SKM-1 (cell line): Measurements from ENCODE around the gene RCSD1.

ENCODE experiments used
- DNase-seq: peaks from one replicate; lab custom pipeline; 2025; ENCODE audit not compliant: unreplicated experiment; lab: John Stamatoyannopoulos, UW

The RCSD1 gene

GRCh38 chr1:167683226-167683625 is 53.2 kb downstream of the RCSD1 start:
- no peak for DNase-seq

DNA sequence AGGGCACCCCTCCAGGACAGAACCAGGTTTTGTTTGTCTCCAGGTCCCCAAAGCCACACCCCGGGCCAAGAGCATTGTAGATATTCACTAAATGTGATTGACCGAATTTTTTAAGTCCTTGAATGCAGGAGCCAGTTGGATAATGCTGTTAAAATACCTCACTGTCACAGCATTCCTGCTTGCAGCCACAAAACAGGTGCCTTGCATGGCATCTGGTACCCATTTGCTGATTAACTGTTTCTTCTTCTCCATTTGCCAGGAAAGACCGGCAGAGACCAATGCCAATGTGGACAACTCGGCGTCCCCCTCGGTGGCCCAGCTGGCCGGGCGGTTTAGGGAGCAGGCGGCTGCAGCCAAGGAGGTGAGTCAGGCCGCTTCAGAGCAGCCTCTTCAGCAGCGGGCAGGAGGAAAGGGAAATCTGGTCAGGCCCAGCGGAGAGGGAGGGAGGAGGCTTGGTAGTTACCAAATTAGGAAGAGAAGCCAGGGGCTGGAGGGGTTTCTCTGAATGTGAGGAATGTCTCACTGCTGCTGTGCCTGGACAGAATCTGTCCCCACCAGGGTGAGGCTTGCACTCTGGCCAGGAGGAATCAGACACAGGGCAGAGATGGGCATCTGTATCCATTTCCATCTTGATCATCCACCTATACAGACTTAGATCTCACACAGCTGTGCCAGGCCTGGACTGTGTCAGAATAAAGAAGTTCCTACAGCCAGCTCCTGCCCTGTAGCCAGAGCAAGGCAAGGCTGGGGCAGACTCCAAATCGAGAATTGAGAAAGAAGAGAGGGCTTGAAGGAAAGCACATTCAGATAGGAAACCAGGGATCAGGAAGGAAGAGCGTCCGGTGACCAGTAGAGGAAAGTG is 53.8 kb downstream of the RCSD1 start:
- DNase-seq = no peak

DNA sequence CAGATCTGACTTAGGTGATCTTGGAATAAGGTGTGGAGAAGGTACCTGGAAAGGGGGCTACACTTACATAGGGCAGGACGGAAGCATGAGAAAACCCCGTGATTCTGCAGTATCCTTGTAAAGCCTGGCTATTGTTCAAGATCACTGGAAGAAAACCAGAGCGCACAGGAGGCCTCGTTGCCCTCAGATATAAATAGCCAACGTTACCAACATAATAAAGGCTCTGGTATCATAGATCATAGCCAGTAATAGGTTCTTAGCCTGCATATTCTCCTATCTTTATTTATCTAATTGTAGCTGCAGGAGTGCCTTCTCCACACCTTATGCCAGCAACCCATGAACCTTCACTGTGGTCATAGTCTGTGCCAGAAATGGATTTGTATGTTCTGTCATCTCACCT is 55.8 kb downstream of the RCSD1 start:
- no peak for DNase-seq

- peak; percentile 71 for DNase-seq
Observed at GRCh38 chr1:167687919-167688519, 58.0 kb downstream of the RCSD1 start.

DNA sequence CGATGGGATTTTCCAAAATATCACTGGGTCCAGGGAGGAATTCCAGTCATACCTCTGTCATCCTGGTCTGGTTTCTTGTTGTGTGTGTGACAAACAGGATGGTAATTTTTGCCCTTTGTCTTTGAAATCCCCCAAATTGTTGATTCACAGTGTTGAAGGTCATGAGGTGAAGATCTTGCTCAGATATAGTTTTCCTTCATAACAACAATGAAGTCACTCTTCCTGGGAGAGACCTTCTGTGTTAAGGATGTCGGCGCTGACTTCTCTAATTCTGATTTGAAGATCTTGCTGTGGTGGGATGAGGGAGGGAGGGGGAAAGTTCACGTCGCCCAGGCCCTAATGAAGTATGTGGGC is 59.5 kb downstream of the RCSD1 start:
- no peak for DNase-seq

- DNase-seq = no peak
Observed at GRCh38 chr1:167690053-167690452, 60.0 kb downstream of the RCSD1 start.

GRCh38 chr1:167693425-167694045 is 63.5 kb downstream of the RCSD1 start:
- no peak for DNase-seq

DNA sequence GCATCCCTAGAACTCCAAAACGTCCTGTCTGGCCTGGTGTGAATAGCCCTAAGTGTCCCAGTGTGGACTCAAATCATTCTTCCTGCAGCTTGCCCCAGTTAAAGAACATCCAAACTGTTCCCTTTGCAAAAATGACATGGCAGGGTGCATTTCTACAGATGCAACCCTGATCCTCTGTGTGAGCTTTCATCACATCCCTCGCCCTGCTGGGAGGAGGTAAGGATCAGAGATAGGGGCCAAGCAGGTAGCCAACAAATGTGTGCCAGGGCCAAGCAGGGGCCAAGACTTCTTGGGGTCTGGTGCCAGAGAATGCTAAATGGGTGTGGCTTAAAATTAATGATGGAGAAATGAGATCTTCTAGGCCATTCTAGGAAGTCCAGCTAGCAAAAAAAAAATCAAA is 64.7 kb downstream of the RCSD1 start:
- no peak for DNase-seq

DNA sequence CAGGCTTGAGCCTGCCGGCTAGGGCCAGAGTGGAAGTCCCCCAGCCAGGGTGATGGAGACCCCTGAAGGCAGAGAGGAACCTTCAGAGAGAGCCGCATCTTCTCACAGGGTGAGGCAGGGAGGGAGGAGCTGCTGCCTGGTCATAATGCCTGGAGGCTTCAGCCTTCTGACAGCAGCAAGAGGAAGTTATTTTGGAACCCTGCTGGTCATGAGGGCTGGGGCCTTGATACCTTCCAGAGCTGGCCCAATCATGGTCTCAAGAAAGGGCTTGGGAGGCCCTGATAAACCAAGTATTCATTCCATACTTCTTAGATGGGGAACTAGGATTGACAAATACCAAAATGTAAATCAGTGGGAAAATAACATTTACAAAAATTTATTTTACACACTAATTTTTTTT is 65.1 kb downstream of the RCSD1 start:
- no peak for DNase-seq

DNA sequence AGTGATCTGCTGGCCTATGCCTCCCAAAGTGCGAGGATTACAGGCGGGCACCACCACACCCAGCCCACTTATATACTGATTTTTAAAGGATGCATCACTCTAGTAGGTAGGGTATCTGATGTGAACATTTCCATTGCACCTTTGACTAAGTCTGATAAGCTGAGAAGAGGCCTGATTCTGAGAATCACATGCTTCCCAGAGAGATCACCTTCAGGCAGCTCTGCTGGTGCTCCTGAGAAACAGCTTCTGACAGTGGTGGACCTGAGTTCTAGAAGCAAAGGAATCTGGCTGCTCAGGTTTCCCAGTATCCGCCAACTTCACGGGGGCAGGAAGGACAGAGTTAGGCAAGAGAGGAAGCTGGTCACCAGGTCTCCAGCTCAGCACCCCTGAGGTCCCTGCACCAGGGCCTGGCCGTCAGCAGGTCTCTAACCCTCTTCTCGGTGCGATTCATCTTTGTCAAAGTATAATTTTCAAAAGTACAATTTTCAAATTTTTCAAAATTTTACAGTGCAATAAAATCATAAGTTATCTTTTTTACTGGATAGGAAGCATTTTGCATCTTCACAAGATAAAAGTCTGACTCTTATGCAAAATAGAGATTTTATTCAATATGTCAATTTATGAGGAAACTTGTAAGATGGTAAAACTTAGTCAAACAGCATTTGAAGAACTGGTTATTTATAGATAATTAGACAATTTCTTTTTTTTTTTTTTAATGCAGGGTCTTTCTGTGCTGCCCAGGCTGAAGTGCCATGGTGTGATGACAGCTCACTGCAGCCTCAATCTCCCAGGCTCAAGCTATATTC is 65.9 kb downstream of the RCSD1 start:
- no peak for DNase-seq

- no peak for DNase-seq
Observed at GRCh38 chr1:167697667-167698141, 67.7 kb downstream of the RCSD1 start.

GRCh38 chr1:167698313-167698712 is 68.3 kb downstream of the RCSD1 start:
- DNase-seq = no peak

- DNase-seq = no peak
Observed at GRCh38 chr1:167701510-167701909, 71.5 kb downstream of the RCSD1 start.

GRCh38 chr1:167703557-167703956 is 73.5 kb downstream of the RCSD1 start:
- DNase-seq = no peak

DNA sequence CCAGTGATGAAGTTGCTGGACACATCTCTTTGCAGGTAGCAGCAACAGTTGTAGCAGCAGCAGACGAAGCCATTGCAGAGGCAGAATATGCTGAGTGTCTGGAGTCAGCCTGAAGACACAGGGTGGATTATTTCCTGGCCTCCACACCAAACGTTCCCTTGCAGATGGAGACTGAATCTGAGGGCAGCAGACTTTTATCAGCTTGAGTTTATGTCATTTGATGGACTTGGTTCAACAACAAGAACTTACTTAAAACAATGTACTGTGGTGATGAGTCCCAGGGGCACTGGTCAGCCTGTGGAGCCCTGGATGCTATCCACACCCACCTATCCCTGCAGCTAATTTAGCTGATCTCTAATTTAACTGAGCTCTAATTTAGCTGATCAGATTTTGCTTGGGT is 74.7 kb downstream of the RCSD1 start:
- DNase-seq = no peak

DNA sequence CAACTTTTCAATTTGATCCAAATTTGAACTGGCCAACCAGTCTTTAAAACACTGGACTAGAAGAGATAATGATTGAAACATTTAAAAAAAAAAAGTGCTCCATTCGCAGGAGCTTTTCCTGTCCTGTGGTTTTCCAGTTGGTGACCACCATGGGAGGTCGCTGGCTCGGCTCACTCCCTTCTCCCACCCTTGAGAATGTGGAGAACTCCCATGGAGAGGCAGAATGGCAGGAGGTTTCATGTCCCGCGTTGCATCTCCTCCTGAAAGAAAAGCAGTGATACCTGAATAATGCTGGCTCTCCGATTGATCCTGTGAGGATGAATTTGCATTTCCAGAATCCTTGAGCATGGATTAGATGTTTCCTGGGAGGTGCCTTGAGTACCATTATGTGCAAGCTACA is 75.2 kb downstream of the RCSD1 start:
- no peak for DNase-seq

DNA sequence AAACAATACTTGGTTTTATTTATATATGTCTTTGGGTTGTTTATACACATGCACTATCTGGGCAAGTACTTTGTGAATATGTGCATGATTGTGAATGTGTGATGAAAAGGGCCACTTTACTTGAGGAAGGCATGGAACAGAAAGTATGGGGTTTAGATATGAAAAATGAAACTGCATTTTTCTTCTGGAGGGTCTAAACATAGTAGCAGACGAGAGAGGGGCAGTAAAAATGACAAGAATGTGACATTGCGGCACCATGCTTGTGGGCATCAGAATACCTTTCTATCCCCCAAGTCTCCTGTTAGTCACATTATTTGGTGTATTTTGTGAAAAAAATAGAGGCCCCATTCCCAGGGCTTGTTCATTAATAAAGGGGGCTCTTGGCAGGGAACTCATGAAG is 76.3 kb downstream of the RCSD1 start:
- no peak for DNase-seq

GRCh38 chr1:167706931-167707877 is 77.2 kb downstream of the RCSD1 start:
- DNase-seq = no peak

GRCh38 chr1:167707942-167708341 is 77.9 kb downstream of the RCSD1 start:
- DNase-seq = no peak

DNA sequence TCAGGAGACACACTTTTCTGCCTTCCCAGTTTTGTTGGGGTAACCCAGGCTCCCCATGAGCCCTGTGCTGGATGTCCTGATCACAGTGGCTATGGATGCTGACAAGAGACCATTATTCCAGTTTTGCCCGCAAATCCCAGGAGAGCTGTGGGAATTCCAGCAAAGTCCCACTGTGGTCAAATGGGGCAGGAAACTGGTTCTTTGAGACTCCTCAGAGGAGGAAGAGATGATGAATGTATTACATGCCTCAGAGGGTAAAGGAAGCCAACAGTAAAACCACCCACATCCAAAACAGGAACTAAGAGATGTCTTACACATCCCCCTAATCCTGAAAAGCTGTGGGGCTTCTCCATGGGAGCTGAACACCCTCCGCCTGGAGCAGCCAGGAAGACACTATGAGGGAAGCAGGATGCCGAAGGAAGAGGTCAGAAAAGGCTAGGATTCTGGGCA is 78.9 kb downstream of the RCSD1 start:
- peak; percentile 66 for DNase-seq
